HepG2 (cell line): ENCODE data around the gene SLC35A3. TPM values are rescaled to one million over a fixed set of nuclear protein-coding genes. Genes with fewer than 3 reads are reported as not detected.

Experiments used
- AGO2 ChIP-seq: fragments of 200-400 bp; formaldehyde crosslinking; optimal IDR thresholded peaks from 2 replicates; pipeline ENCODE3; 2017; ENCODE audit warnings: mild to moderate bottlenecking, low read depth, low read length, moderate library complexity
- CBX2 ChIP-seq, 2 experiments: fragments of 200-600 bp in 1 of 2; sonication (generic); formaldehyde crosslinking in 1 of 2; IDR thresholded peaks; 2 replicates each; pipeline versions ENCODE4 v1.7.0 to v1.8.1; 2018 to 2022; ENCODE audit warnings: low read depth in 2 of 2, low read length in 1 of 2, mild to moderate bottlenecking in 1 of 2, missing genetic modification reagents in 1 of 2
- CEBPZ ChIP-seq: IDR thresholded peaks from 2 replicates; pipeline ENCODE4 v1.6.1; 2012; ENCODE audit warnings: low read length, improper control_type of control experiment
- HIVEP1 ChIP-seq: sonication (generic); formaldehyde crosslinking; IDR thresholded peaks from 2 replicates; pipeline ENCODE4 v1.4.0; 2020; ENCODE audit warnings: mild to moderate bottlenecking, missing genetic modification reagents
- HOMEZ ChIP-seq: IDR thresholded peaks from 2 replicates; pipeline ENCODE4 v1.6.1; 2016; ENCODE audit warnings: low read depth
- MED8 ChIP-seq: sonication (generic); formaldehyde crosslinking; IDR thresholded peaks from 2 replicates; pipeline ENCODE4 v1.8.1; 2023; ENCODE audit warnings: mild to moderate bottlenecking, missing genetic modification reagents; ENCODE audit not compliant: insufficient replicate concordance
- MXD4 ChIP-seq: IDR thresholded peaks from 2 replicates; pipeline ENCODE4 v1.6.1; 2016; ENCODE audit warnings: mild to moderate bottlenecking, missing biosample characterization, missing genetic modification reagents
- NCOR1 ChIP-seq: fragments of 200-600 bp; sonication (generic); IDR thresholded peaks from 2 replicates; pipeline ENCODE4 v1.7.0; 2017; ENCODE audit warnings: antibody characterized with exemption, low read length, borderline replicate concordance
- TOE1 ChIP-seq: sonication (generic); formaldehyde crosslinking; IDR thresholded peaks from 2 replicates; pipeline ENCODE4 v1.4.0; 2020; ENCODE audit warnings: mild to moderate bottlenecking, missing genetic modification reagents
- ZMAT3 ChIP-seq: sonication (generic); formaldehyde crosslinking; conservative IDR thresholded peaks from 2 replicates; pipeline ENCODE4 v1.7.0; 2021; ENCODE audit warnings: missing genetic modification reagents
- ZNF296 ChIP-seq: sonication (generic); formaldehyde crosslinking; conservative IDR thresholded peaks from 2 replicates; pipeline ENCODE4 v1.5.0; 2020; ENCODE audit warnings: mild to moderate bottlenecking, missing genetic modification reagents
- ZNF33B ChIP-seq: sonication (generic); formaldehyde crosslinking; IDR thresholded peaks from 2 replicates; pipeline ENCODE4 v1.5.1; 2020; ENCODE audit warnings: mild to moderate bottlenecking, missing genetic modification reagents
- ZNF34 ChIP-seq: sonication (generic); formaldehyde crosslinking; IDR thresholded peaks from 2 replicates; pipeline ENCODE4 v1.4.0; 2020; ENCODE audit warnings: mild to moderate bottlenecking, missing genetic modification reagents, borderline replicate concordance
- ZNF724P ChIP-seq: sonication (generic); formaldehyde crosslinking; IDR thresholded peaks from 2 replicates; pipeline ENCODE4 v1.8.0; 2022; ENCODE audit warnings: missing genetic modification reagents, borderline replicate concordance
- polyA plus RNA-seq, 8 experiments: library from polyadenylated mRNA; depleted of rRNA in 3 of 8; stranded (reverse) in 7 of 8; unstranded in 1 of 8; fragments of >200 nt; fragmentation: Illumina TruSeq in 4 of 8; extraction: Trizol in 4 of 8; gene quantifications; 2 replicates each; pipeline versions ENCODE4 v1.2.1 to v1.2.3, GENCODE V29; 2011 to 2016; ENCODE audit warnings: low read depth in 4 of 8, missing spikeins in 1 of 8, mixed read lengths in 1 of 8; ENCODE audit not compliant: insufficient read depth in 1 of 8
- total RNA-seq, 5 experiments: library from RNA; depleted of rRNA; stranded (reverse); fragments of >200 nt; fragmentation: Illumina TruSeq; extraction: Trizol; gene quantifications; 2 replicates each; pipeline ENCODE4 v1.2.3, GENCODE V29; 2016; ENCODE audit warnings: low read depth in 1 of 5

The SLC35A3 gene
- total and polyA plus RNA-seq, 2 of the 13 experiments (the other 11 are each of a cell fraction or from before 2014, with no cell fraction given): 11.2 to 24.9 TPM

- TF ChIP-seq HOMEZ (CRISPR knock-in tag): no peak
- TF ChIP-seq ZNF33B (CRISPR knock-in tag): no peak
- no peak for TF ChIP-seq MED8 (CRISPR knock-in tag)
- TF ChIP-seq ZMAT3: no peak
- no peak for TF ChIP-seq ZNF34 (CRISPR knock-in tag)
- no peak for TF ChIP-seq TOE1 (CRISPR knock-in tag)
- no peak for TF ChIP-seq MXD4 (CRISPR knock-in tag)
- no peak for TF ChIP-seq CBX2 (IDR thresholded peaks at IDR 0.05; ENCODE audit: low read depth, low read length)
- no peak for TF ChIP-seq CBX2 (CRISPR knock-in tag; IDR thresholded peaks at IDR 0.05; ENCODE audit: low read depth)
- TF ChIP-seq HIVEP1 (CRISPR knock-in tag): no peak
- TF ChIP-seq CEBPZ: no peak
- TF ChIP-seq NCOR1: no peak
- no peak for TF ChIP-seq ZNF724P
- TF ChIP-seq ZNF296: no peak
- TF ChIP-seq AGO2: no peak
Observed at GRCh38 chr1:100035214-100035613, 65.4 kb downstream of the SLC35A3 start (continued).
